ENCODE results near the gene TRIM63. TPM values are rescaled to one million over a fixed set of nuclear protein-coding genes. Genes with fewer than 3 reads are reported as not detected.

TRIM63 gene
- total RNA-seq, 2 donors from 2014 or later = not detected

GRCh38 chr1:26043765-26044164 is 23.7 kb downstream of the TRIM63 start:
- DNase-seq = no peak
- no peaks in the 10 kb centered on the region for H3K27me3 ChIP-seq
- WGBS, 2 donors = 77 to 97% methylated on average over 2 of the region's 2 CpGs
- ATAC-seq = no peak
- intact Hi-C loops (cut with DNase I) = no loop called here
- peaks cover 0 to 2% of the 10 kb centered on the region in 2 donors for H3K36me3 ChIP-seq (replicated peaks in 1 of 2; ENCODE audit: insufficient read depth in 1 of 2, low read depth in 2 of 2)
- H3K4me3 ChIP-seq = no peak overlapping the region
- H3K4me1 ChIP-seq = peaks cover 89% of the 10 kb centered on the region
- H3K27ac ChIP-seq = peak overlapping the region; percentile 87 to 96 (median 93)
- no peaks in the 10 kb centered on the region for H3K9me3 ChIP-seq
- TF ChIP-seq POLR2A (IDR thresholded peaks at IDR 0.05) (no peak), CTCF (IDR thresholded peaks at IDR 0.05) (no peak)

GRCh38 chr1:26041978-26042377 is 25.5 kb downstream of the TRIM63 start:
- 71 to 79% methylated on average over 4 of the region's 4 CpGs for WGBS, 2 donors
- peaks cover 0 to 2% of the 10 kb centered on the region in 2 donors for H3K36me3 ChIP-seq (replicated peaks in 1 of 2; ENCODE audit: insufficient read depth in 1 of 2, low read depth in 2 of 2)

GRCh38 chr1:26041401-26041800 is 26.0 kb downstream of the TRIM63 start:
- TF ChIP-seq CTCF (IDR thresholded peaks at IDR 0.05) = no peak
- no peak for TF ChIP-seq POLR2A (IDR thresholded peaks at IDR 0.05)
- ATAC-seq (no peak), DNase-seq (no peak)
- peak overlapping the region in 3 of 4 donors; percentile 1 to 93 (median 26) for H3K27ac ChIP-seq
- H3K4me1 ChIP-seq = peaks cover 97% of the 10 kb centered on the region
- WGBS, 2 donors = 89 to 91% methylated on average over 6 to 7 of the region's 7 CpGs
- H3K4me3 ChIP-seq = no peak overlapping the region
- H3K36me3 ChIP-seq (replicated peaks in 1 of 2; ENCODE audit: insufficient read depth in 1 of 2, low read depth in 2 of 2) = peaks cover 0 to 2% of the 10 kb centered on the region in 2 donors
- no peaks in the 10 kb centered on the region for H3K9me3 ChIP-seq
- no peaks in the 10 kb centered on the region for H3K27me3 ChIP-seq
- intact Hi-C loops (cut with DNase I) = no loop called here

More at GRCh38 chr1:26041978-26042377, 25.5 kb downstream of the TRIM63 start:
- Histone ChIP-seq H3K27ac (peak overlapping the region in 3 of 4 donors; percentile 87 to 96 (median 93)), H3K4me1 (peaks cover 97% of the 10 kb centered on the region), H3K9me3 (no peaks in the 10 kb centered on the region), H3K27me3 (no peaks in the 10 kb centered on the region), H3K4me3 (no peak overlapping the region)
- no peak for DNase-seq
- ATAC-seq = no peak
- no peak for TF ChIP-seq CTCF (IDR thresholded peaks at IDR 0.05)
- TF ChIP-seq POLR2A (IDR thresholded peaks at IDR 0.05) = no peak
- intact Hi-C loops (cut with DNase I) = no loop called here

GRCh38 chr1:26038904-26039303 is 28.5 kb downstream of the TRIM63 start:
- Histone ChIP-seq H3K27ac (peak overlapping the region; percentile 93 to 99 (median 94)), H3K4me1 (peaks cover 90% of the 10 kb centered on the region), H3K27me3 (no peaks in the 10 kb centered on the region), H3K36me3 (replicated peaks in 1 of 2; ENCODE audit: insufficient read depth in 1 of 2, low read depth in 2 of 2) (peaks cover 0 to 2% of the 10 kb centered on the region in 2 donors), H3K4me3 (no peak overlapping the region), H3K9me3 (no peaks in the 10 kb centered on the region)
- TF ChIP-seq POLR2A (IDR thresholded peaks at IDR 0.05) (no peak), CTCF (IDR thresholded peaks at IDR 0.05) (no peak)
- ATAC-seq (no peak), DNase-seq (peak in 1 of 4 donors; percentile 25)
- intact Hi-C loops (cut with DNase I) = no loop called here
- 84 to 86% methylated on average over 5 to 6 of the region's 6 CpGs for WGBS, 2 donors

GRCh38 chr1:26038477-26038876 is 29.0 kb downstream of the TRIM63 start:
- no peak for ATAC-seq
- peaks cover 0 to 2% of the 10 kb centered on the region in 2 donors for H3K36me3 ChIP-seq (replicated peaks in 1 of 2; ENCODE audit: insufficient read depth in 1 of 2, low read depth in 2 of 2)
- intact Hi-C loops (cut with DNase I) = no loop called here

More at GRCh38 chr1:26038477-26038876, 29.0 kb downstream of the TRIM63 start:
- DNase-seq = peak; percentile 54 to 81 (median 76)
- 74 to 91% methylated on average over 6 of the region's 6 CpGs for WGBS, 2 donors
- Histone ChIP-seq H3K4me1 (peaks cover 90% of the 10 kb centered on the region), H3K4me3 (no peak overlapping the region), H3K9me3 (no peaks in the 10 kb centered on the region), H3K27ac (peak overlapping the region; percentile 93 to 99 (median 94)), H3K27me3 (no peaks in the 10 kb centered on the region)
- TF ChIP-seq CTCF (IDR thresholded peaks at IDR 0.05) = no peak
- peak in 1 of 3 donors; percentile 43 for TF ChIP-seq POLR2A (IDR thresholded peaks at IDR 0.05)

Measured in body of pancreas (tissue), 4 donors.